Dendritic cell treated with granulocyte-macrophage colony-stimulating factor and Interleukin-4, amounts not matched to agents 40 ng/mL and 50 ng/mL, for 4 days (primary cell): ENCODE measurements around the gene JPH3.
A peak's percentile ranks its signal among the peaks of the same experiment; 100 is the strongest.

ENCODE experiments used
- H3K27ac Mint-ChIP-seq: one replicate; pipeline ENCODE4 v1.8.0; 2022; ENCODE audit warnings: mild to moderate bottlenecking, mixed read lengths
- H3K27me3 Mint-ChIP-seq: one replicate; pipeline ENCODE4 v1.8.0; 2022; ENCODE audit warnings: mild to moderate bottlenecking, mixed read lengths
- H3K36me3 Mint-ChIP-seq: one replicate; pipeline ENCODE4 v1.8.0; 2022; ENCODE audit warnings: low read depth, mixed read lengths
- H3K4me1 Mint-ChIP-seq: one replicate; pipeline ENCODE4 v1.8.0; 2022; ENCODE audit warnings: low read depth, mixed read lengths
- H3K4me3 Mint-ChIP-seq: one replicate; pipeline ENCODE4 v1.8.0; 2022; ENCODE audit warnings: mild to moderate bottlenecking, moderate library complexity, mixed read lengths
- H3K9me3 Mint-ChIP-seq: one replicate; pipeline ENCODE4 v1.8.0; 2022; ENCODE audit warnings: mixed read lengths
- intact Hi-C: fragments of 100-400 bp; cut with micrococcal nuclease; formaldehyde crosslinking; loops from one replicate; pipeline ENCODE4 v1.15.0; 2022

JPH3 gene

DNA sequence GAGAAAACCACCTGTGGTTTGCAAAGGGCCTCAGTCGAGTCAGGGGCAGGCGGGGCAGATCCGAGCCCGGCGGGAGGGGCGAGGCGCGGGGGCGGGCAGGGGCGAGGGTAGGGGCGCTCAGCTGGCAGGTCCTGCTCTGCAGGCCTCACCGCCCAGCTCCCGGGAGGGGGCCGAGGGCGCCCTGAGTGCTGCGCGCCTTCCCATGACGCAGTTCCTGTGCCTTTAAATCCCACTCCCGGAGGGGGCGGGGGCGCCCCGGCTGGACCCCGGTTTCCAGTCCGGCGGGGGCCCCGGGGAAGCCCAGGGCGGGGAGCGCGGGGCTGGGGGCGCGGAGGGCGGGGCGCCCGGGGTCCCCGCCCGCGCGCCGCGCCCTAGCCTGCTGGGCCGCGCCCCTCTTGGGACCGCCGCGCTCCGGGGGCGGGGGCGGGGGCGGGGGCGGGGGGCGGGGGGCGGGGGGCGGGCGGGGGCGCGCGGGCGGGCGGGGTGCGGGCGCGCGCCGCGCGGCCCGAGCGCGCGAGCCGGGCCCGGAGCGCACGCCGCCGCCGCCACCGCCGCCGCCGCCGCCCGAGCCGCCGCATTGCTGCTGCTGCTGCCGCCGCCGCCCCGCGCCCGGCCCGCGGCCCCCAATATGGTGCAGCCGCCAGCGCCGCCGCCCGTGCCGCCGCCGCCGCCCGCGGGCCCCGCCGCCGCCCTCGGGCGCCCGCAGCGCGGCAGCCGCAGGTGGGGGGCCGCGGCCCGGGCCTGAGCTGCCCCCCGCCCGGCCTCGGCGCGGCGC is at the start of gene JPH3:
TSS of gene JPH3 (plus strand) at position 508 of the 775 bp plus-strand sequence. CDS start 639 bp downstream, outside the sequence.
- intact Hi-C loops: no loop called here
- H3K4me1 Mint-ChIP-seq: no peaks in the 10 kb centered on the region
- H3K27me3 Mint-ChIP-seq: peaks cover 67% of the 10 kb centered on the region
- no peaks in the 10 kb centered on the region for H3K9me3 Mint-ChIP-seq
- no peaks in the 10 kb centered on the region for H3K36me3 Mint-ChIP-seq
- no peak within 1 kb of the TSS for H3K27ac Mint-ChIP-seq
- no peak within 1 kb of the TSS for H3K4me3 Mint-ChIP-seq

DNA sequence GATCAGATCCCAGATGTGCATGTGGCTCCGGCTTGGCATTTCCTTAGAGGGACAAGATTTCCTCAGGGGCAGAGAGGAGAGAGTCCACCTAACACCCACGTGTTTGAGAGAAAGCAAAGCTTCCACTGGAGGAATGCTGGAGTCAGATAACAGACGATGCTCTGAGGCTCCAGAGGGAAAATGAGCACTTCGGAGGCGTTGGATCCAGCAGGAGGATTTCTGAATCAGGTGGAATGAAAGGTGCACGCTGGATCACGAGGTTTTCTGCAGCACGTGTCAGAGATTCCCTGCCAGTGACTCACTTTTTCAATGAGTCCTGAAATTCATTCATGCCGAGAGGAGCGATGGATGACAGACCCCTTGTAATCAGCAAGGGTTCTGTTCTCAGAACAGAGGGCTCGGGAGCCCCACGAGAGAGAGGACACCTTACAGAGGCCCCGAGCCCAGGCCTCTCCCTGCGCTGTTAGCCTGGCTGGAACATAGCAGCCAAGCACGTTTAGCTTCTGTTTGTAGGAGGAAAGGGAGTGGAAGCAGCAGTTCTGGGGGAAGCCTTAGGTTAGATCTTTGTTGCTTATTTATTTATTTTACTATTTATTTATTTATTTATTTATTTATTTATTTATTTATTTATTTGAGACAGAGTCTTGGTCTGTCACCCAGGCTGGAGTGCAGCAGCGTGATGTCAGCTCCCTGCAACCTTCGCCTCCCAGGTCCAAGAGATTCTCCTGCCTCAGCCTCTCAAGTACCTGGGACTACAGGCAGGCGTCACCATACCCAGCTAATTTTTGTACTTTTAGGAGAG is 49.3 kb upstream of the JPH3 start:
- Mint-ChIP-seq H3K27ac (no peak overlapping the region), H3K27me3 (peaks cover 11% of the 10 kb centered on the region), H3K36me3 (no peaks in the 10 kb centered on the region), H3K4me1 (peaks cover 19% of the 10 kb centered on the region), H3K9me3 (no peaks in the 10 kb centered on the region), H3K4me3 (no peak overlapping the region)
- intact Hi-C loops: no loop called here

DNA sequence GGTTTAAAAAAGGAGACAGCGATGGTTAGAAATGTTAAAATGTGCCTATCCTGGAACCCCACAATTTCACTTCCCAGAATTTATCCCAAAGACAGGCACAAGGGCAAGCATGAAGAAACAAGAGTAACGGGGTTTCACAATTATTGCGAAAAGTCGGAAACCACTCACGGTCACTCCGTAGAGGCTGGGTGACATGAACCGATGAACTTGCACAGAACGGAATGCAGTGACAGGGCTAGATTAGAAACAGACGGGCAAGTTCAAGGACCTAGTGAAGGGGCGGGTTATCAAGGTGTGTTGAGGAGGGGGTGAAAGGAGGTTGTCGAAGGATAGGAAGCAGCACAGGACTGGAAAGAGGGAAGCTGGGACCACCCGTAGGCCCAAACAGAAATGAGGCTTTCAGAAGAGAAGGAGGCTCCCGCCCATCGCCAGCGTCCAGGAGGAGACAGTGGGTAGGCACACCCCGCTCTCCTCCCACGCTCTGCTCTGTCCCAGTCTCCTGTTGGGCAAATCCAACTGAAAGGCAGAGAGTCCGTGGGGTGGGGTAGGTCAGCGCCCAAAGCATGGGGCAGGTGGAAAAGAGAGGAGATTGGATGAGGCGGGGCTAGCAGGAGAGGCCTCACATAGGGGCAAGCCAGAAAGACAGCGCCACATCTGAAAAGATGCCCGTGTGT is 47.4 kb upstream of the JPH3 start:
- peaks cover 12% of the 10 kb centered on the region for H3K27me3 Mint-ChIP-seq
- H3K4me1 Mint-ChIP-seq: peaks cover 18% of the 10 kb centered on the region
- H3K36me3 Mint-ChIP-seq: no peaks in the 10 kb centered on the region
- H3K27ac Mint-ChIP-seq: peak overlapping the region; percentile 41
- peaks cover under 1% of the 10 kb centered on the region for H3K9me3 Mint-ChIP-seq
- peak overlapping the region; percentile 57 for H3K4me3 Mint-ChIP-seq
- intact Hi-C loops: no loop called here

DNA sequence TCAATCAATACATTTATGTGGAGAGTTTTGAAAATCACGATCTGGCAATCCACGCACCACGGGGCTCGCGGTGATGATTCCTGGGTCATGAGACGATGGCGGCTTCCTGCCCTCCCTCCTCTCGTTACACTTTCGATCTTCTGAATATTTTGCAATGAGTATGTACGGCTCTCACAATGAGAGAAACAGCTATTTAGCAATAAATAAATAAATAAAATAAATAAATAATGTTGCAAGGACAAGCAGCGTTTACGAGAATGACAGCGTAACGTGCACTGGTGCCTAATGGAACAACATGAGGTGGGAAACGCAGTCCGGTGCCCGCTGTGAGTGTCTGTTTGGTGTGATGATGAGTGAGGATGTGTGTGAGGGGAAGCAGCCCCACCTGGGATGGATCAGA is 46.7 kb upstream of the JPH3 start:
- Mint-ChIP-seq H3K4me3 (no peak overlapping the region), H3K27me3 (peaks cover 15% of the 10 kb centered on the region), H3K27ac (no peak overlapping the region), H3K4me1 (peaks cover 25% of the 10 kb centered on the region), H3K36me3 (no peaks in the 10 kb centered on the region), H3K9me3 (peaks cover 8% of the 10 kb centered on the region)
- intact Hi-C loops: no loop called here

DNA sequence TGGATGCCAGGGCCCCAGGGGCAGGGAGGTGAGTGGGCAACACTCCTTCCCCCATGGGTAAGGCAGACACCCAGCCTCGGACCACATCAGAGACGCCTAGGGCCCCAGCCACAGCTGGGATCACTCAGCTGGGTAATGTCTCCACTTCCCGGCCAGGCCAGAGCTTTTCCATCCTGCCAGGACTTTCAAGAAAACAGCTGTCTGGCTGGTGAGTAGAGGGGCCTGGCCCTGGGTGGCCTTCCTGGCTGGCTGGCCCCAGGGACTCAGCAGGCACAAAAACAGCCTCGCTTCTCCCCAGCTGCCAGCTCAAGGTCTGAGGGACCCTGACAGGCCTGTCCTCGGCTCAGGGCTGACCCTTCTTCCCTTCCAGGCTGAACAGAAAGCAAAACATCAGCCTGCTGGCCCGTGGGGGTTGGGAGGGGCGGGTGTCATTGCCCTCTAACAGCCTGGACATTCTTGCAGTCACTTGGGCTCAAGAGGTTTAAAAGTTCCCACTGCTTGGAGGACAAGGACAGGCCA is 45.3 kb upstream of the JPH3 start:
- no peak overlapping the region for H3K4me3 Mint-ChIP-seq

DNA sequence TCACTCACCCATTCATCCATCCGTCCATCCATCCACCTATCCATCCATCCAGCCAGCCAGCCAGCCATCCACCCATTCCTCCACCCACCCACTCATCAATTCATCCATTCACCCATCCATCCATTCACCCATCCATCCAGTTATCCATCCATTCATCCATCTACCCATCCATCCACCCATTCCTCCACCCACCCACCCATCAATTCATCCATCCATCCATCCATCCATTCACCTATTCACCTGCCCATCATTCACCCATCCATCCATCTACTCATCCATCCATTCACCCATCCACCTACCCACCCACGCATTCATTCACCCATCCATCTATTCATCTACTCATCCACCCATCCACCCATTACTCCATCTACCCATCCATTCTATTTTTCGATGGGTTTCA is 43.6 kb upstream of the JPH3 start:
- Mint-ChIP-seq H3K27me3 (peaks cover 17% of the 10 kb centered on the region), H3K36me3 (no peaks in the 10 kb centered on the region), H3K9me3 (peaks cover 12% of the 10 kb centered on the region), H3K27ac (no peak overlapping the region), H3K4me3 (no peak overlapping the region), H3K4me1 (peaks cover 25% of the 10 kb centered on the region)
- intact Hi-C loops: no loop called here

More for the DNA sequence above, 45.3 kb upstream of the JPH3 start:
- Mint-ChIP-seq H3K9me3 (peaks cover 8% of the 10 kb centered on the region), H3K27me3 (peaks cover 15% of the 10 kb centered on the region), H3K4me1 (peaks cover 25% of the 10 kb centered on the region), H3K27ac (no peak overlapping the region), H3K36me3 (no peaks in the 10 kb centered on the region)
- intact Hi-C loops: no loop called here

DNA sequence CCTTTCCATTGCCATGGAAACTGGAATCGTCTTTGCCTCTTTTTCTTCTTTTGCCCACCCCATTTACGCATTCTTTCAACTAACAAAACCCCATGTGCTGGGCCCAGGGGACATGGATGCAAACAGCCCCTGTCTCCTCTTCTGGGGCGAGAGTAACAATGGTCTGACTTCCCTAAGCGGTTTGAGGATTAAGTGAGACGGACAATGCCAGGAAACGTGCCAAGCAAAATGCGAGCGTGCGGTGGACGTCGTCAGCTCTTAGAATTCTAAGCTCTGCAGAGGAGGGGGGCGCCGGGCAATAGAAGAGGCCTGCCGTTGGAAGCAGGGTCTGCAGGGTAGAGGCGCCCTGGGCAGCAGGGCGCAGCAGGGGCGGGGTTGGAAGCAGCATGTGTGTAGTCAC is 42.4 kb upstream of the JPH3 start:
- Mint-ChIP-seq H3K4me1 (peaks cover 17% of the 10 kb centered on the region), H3K36me3 (no peaks in the 10 kb centered on the region), H3K4me3 (no peak overlapping the region), H3K27ac (no peak overlapping the region), H3K9me3 (peaks cover 21% of the 10 kb centered on the region), H3K27me3 (peaks cover 17% of the 10 kb centered on the region)
- intact Hi-C loops: no loop called here

DNA sequence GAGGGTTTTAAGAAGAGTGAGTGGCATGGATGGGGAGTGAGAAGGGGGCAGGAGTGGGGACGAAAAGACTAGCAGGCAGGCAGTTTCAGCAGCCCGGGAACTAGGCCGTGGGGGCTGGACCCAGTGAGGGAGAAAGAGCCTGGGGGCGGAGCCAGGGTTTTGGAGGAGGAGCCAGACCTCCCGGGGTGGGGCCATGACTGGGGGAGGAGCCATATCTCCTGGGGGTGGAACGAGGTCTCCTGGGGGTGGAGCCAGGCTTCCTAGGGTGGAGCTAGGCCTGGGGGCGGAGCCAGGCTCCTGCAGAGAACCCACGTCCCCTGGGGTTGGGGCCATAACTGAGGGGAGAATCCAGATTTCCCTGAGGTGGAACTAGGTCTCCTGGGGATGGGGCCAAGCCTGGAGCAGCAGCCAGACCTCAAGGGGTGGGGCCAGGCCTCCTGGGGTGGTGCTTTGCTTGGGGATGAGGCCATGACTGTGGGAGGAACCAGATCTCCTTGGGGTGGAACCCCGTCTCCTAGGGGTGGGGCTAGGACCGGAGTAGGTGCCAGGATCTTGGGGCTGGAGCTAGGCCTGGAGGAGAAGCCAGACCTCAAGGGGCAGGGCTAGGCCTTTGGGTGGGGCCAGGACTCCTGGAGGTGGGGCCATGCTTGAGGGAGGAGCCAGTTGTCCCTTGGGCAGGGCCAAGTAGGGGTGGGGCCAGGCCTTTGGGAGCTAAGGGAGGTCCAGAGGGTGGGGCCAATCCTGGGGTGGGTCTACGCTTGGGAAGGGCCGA is 41.7 kb upstream of the JPH3 start:
- Mint-ChIP-seq H3K4me1 (peaks cover 12% of the 10 kb centered on the region), H3K9me3 (peaks cover 21% of the 10 kb centered on the region), H3K4me3 (no peak overlapping the region), H3K36me3 (no peaks in the 10 kb centered on the region), H3K27ac (no peak overlapping the region), H3K27me3 (peaks cover 17% of the 10 kb centered on the region)
- intact Hi-C loops: no loop called here

DNA sequence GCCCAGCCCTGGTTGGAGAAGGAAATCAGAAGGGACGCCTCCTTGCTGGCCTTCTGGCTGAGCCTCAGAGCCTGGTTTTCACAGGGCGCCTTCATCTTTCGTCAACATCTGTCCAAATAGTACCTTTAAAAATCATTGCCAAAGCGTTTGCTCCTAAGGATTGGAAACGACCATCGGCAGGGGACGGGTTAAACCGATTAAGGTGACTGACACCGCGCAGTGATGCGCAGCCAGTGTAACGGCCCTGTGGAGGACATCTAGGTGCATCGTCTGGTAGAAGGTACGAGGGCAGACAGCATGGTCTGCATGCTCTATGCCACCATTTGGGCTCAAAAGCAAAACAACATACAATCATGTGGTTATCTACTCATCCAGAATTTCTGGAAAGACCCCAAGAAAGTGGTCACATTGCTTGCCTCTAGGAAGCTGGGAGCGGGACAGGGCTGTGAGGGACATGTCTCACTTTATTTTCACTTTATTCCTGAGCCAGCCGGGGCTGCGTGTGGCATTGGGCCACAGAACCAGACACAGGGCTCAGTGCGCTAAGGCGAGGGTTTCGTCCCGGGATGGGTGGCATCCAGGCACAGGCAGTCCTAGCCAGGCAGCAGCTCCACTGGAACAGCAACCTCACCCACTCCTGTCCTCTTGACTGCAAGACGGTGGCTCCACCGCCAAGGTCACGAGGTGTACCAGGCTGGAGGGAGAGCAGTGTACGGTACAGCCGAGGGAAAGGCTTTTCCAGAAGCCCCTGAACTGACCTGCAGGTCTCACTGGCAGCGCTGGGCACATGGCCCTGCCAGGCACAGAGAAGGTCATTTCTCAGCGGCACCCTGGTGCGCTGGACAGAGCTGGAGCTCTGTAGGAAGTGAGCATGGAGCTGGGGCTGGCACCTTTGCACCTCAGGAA is 40.9 kb upstream of the JPH3 start:
- H3K4me1 Mint-ChIP-seq: peaks cover 8% of the 10 kb centered on the region
- H3K27me3 Mint-ChIP-seq: peaks cover 17% of the 10 kb centered on the region
- no peaks in the 10 kb centered on the region for H3K36me3 Mint-ChIP-seq
- H3K9me3 Mint-ChIP-seq: peaks cover 21% of the 10 kb centered on the region
- H3K27ac Mint-ChIP-seq: no peak overlapping the region
- H3K4me3 Mint-ChIP-seq: no peak overlapping the region
- intact Hi-C loops: no loop called here

DNA sequence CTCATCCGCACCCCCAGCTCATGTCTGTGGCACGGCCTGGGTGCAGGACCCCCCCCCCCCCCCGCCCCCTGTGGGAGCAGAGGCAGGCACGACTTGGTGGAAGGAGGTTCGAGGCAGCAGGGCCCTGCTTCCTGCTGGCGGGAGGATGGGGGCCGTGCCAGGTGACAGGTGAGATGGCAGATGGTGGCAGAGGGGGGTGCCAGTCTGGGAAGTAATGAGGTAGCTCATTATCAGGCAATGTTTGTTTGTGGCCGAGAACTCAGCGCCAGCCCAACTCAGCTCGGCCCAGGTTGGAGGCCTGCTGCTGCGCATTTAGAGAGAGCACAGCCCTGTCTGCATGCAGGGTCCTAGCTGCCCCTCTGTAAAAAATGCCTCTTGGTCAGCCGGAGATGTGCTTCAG is 40.1 kb upstream of the JPH3 start:
- no peak overlapping the region for H3K4me3 Mint-ChIP-seq
- peaks cover 21% of the 10 kb centered on the region for H3K9me3 Mint-ChIP-seq
- peaks cover 8% of the 10 kb centered on the region for H3K4me1 Mint-ChIP-seq
- H3K27ac Mint-ChIP-seq: no peak overlapping the region
- H3K27me3 Mint-ChIP-seq: peaks cover 18% of the 10 kb centered on the region
- intact Hi-C loops: no loop called here
- no peaks in the 10 kb centered on the region for H3K36me3 Mint-ChIP-seq

DNA sequence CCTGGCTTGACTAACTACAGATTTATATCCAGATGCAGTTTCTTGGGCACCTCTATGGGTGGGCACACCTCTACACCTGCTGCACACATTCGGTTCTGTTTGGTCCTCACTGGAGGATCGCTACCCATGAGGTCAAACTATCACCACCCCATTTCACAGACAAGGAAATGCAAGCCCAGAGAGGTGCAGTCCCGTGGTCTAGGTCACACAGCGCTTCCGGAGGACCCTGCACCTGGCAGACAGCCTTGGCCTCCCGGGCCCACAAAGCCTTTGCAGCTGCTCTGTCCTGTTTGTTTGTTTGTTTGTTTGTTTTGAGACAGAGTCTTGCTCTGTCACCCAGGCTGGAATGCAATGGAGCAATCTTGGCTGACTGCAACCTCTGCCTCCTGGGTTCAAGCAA is 39.3 kb upstream of the JPH3 start:
- H3K4me3 Mint-ChIP-seq: no peak overlapping the region
- H3K9me3 Mint-ChIP-seq: peaks cover 21% of the 10 kb centered on the region
- no peak overlapping the region for H3K27ac Mint-ChIP-seq
- no peaks in the 10 kb centered on the region for H3K36me3 Mint-ChIP-seq
- H3K27me3 Mint-ChIP-seq: peaks cover 19% of the 10 kb centered on the region
- H3K4me1 Mint-ChIP-seq: peaks cover 8% of the 10 kb centered on the region
- intact Hi-C loops: no loop called here

DNA sequence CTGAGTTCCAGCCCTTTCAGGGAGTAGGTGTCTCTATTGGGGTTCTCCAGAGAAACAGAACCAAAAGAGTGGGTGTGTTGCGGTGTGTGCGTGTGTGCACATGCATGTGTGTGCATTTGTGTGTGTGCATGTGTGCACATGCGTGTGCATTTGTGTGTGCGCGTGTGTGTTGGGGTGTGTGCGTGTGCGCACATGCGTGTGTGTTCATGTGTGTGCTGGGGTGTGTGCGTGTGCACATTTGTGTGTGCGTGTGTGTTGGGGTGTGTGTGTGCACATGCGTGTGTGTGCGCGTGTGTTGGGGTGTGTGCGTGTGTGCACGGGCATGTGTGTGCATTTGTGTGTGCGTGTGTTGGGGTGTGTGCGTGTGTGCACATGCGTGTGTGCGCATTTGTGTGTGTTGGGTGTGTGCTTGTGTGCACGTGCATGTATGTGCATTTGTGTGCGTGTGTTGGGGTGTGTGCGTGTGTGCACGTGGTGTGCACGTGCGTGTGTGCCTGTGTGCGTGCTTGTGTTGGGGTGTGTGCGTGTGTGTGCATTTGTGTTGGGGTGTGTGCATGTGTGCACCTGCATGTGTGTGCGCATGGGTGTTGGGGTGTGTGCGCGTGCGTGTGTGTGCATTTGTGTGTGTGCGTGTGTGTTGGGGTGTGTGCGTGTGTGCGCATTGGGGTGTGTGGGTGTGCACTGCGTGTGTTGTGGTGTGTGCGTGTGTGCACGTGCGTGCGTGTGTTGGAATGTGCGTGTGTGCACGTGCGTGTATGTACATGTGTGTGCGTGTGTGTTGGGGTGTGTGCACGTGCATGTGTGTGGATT is 38.4 kb upstream of the JPH3 start:
- Mint-ChIP-seq H3K4me3 (no peak overlapping the region), H3K27me3 (peaks cover 13% of the 10 kb centered on the region), H3K4me1 (peaks cover 8% of the 10 kb centered on the region), H3K27ac (no peak overlapping the region), H3K36me3 (no peaks in the 10 kb centered on the region), H3K9me3 (peaks cover 21% of the 10 kb centered on the region)
- intact Hi-C loops: no loop called here
